Glomerular endothelial cell (primary cell): ENCODE data around the gene CYRIA. TPM values are rescaled to one million over a fixed set of nuclear protein-coding genes. Genes with fewer than 3 reads are reported as not detected.

Experiments
- DNase-seq: peaks from one replicate; pipeline ENCODE4 v3.0.0-alpha.2; 2011; ENCODE audit warnings: low read depth, low spot score; ENCODE audit errors: extremely low read depth
- total RNA-seq: library from RNA; depleted of rRNA; stranded (reverse); fragments of >200 nt; gene quantifications from 2 replicates; pipeline ENCODE4 v1.2.3, GENCODE V29; 2015

CYRIA gene
- 16.0 and 19.4 TPM in 2 replicates for total RNA-seq

GRCh38 chr2:16665748-16666448 lies at the start of gene CYRIA:
TSS of gene CYRIA (minus strand) at chr2:16665834. CDS start at chr2:16588119, 77,715 bp downstream.
- DNase-seq = no peak

GRCh38 chr2:16713011-16713423 lies 47.4 kb upstream of the CYRIA start:
- no peak for DNase-seq

GRCh38 chr2:16709769-16710168 lies 44.1 kb upstream of the CYRIA start:
- DNase-seq = no peak

- DNase-seq = no peak
Measured at GRCh38 chr2:16708173-16708572, 42.5 kb upstream of the CYRIA start.

- DNase-seq = no peak
Measured at GRCh38 chr2:16707014-16707623, 41.5 kb upstream of the CYRIA start.

- no peak for DNase-seq
Measured at GRCh38 chr2:16700551-16701259, 35.1 kb upstream of the CYRIA start.

- no peak for DNase-seq
Measured at GRCh38 chr2:16693854-16694253, 28.2 kb upstream of the CYRIA start.

GRCh38 chr2:16691261-16691660 lies 25.6 kb upstream of the CYRIA start:
- no peak for DNase-seq

GRCh38 chr2:16687955-16688354 lies 22.3 kb upstream of the CYRIA start:
- no peak for DNase-seq

GRCh38 chr2:16687222-16687621 lies 21.6 kb upstream of the CYRIA start:
- no peak for DNase-seq

GRCh38 chr2:16686641-16687040 lies 21.0 kb upstream of the CYRIA start:
- DNase-seq = no peak

GRCh38 chr2:16685340-16685715 lies 19.7 kb upstream of the CYRIA start:
- no peak for DNase-seq

- DNase-seq = no peak
Measured at GRCh38 chr2:16684676-16685339, 19.2 kb upstream of the CYRIA start.

- DNase-seq = no peak
Measured at GRCh38 chr2:16683576-16683975, 17.9 kb upstream of the CYRIA start.

GRCh38 chr2:16682431-16683118 lies 16.9 kb upstream of the CYRIA start:
- DNase-seq = no peak

- DNase-seq = no peak
Measured at GRCh38 chr2:16680781-16681180, 15.1 kb upstream of the CYRIA start.

- no peak for DNase-seq
Measured at GRCh38 chr2:16680304-16680703, 14.7 kb upstream of the CYRIA start.

- DNase-seq = no peak
Measured at GRCh38 chr2:16678964-16679363, 13.3 kb upstream of the CYRIA start.

GRCh38 chr2:16677875-16678274 lies 12.2 kb upstream of the CYRIA start:
- no peak for DNase-seq

- no peak for DNase-seq
Measured at GRCh38 chr2:16675781-16676180, 10.1 kb upstream of the CYRIA start.

GRCh38 chr2:16674154-16674553 lies 8.5 kb upstream of the CYRIA start:
- DNase-seq = no peak
